ENCODE measurements around the gene TSPAN18. TPM values are rescaled to one million over a fixed set of nuclear protein-coding genes. Genes with fewer than 3 reads are reported as not detected.

The TSPAN18 gene
- total RNA-seq, 2 experiments from 2014 or later = not detected

- no peaks in the 10 kb centered on the region for H4K20me1 ChIP-seq (ENCODE audit: insufficient read depth, low read length)
- H3K4me2 ChIP-seq (ENCODE audit: low read length) = no peak overlapping the region
- H2AFZ ChIP-seq (ENCODE audit: low read length) = no peak overlapping the region
- ChIA-PET CTCF (ENCODE audit: unreplicated experiment) (no interaction called here), POLR2A (interaction anchor here (1.2 kb wide), 1 partner anchor 8 kb away, joined by 3 read pairs; no protein-coding TSS in a partner anchor)
- no peaks in the 10 kb centered on the region for H3K9me2 ChIP-seq (ENCODE audit: insufficient read depth, low read length)
- DNase-seq (ENCODE audit: low spot score) = no peak
- H3K9me3 ChIP-seq (ENCODE audit: low read length) = no peaks in the 10 kb centered on the region
- BruUV-seq (replicated peaks) = no TSS peak
- peaks cover 6% of the 10 kb centered on the region for H3K4me1 ChIP-seq (ENCODE audit: insufficient read depth, low read length, poor library complexity, severe bottlenecking)
- intact Hi-C loops (cut with micrococcal nuclease; ENCODE audit: unreplicated experiment) = loop anchor here (5.0 kb wide), 1 partner anchor 162 kb away; no protein-coding TSS in a partner anchor
- no peaks in the 10 kb centered on the region for H3K36me3 ChIP-seq (ENCODE audit: insufficient read depth, low read length)
- H3K27ac ChIP-seq (ENCODE audit: low read depth, low read length, poor library complexity, severe bottlenecking) = no peak overlapping the region
- H3K4me3 ChIP-seq (ENCODE audit: low read depth, low read length, poor library complexity, severe bottlenecking) = no peak overlapping the region
- TF ChIP-seq EZH2phosphoT487 (IDR thresholded peaks at IDR 0.05; ENCODE audit: borderline replicate concordance, low read depth, low read length) = no peak
- no peak for TF ChIP-seq CTCF (conservative IDR thresholded peaks at IDR 0.05; ENCODE audit: low read length)
- no peaks in the 10 kb centered on the region for H3K79me2 ChIP-seq (ENCODE audit: insufficient read depth, low read depth, low read length)
Measured at GRCh38 chr11:44730775-44731174, 4.0 kb downstream of the TSPAN18 start.

DNA sequence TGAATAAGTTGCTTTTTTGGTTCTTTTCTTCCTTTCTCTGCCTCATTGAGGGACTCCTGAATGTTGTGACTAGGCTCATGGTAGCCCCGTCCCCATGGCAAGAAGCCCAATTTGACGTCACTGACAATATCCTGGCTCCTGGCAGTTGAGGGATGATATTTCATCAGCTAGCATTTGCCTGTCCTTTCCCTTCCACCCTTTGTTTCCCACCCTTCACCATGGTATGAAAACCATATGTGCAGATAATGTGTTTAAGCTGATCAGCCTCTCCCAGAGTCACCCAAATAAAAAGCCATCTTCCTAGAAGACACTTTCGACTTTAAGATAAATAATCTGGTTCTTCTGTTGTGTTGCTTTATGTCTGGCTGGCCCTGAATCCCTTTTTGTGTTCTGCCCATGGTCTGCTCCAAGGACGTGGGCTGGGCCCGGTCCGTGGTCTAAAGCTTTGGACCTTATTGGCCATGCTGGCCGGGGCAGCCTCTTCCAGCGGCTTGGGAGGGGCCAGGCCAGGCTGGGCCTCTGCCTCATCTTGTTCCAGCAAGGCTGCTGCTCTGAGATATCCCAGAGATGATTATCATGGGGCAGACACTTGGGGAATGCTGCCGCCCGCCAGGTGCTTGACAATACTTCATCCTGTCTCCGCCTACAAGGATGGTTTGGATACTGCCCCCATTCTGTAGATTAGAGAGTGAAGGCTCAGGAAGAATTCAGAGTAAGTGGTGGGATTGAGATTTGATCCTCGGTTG is 5.1 kb downstream of the TSPAN18 start:
- Histone ChIP-seq H4K20me1 (ENCODE audit: insufficient read depth, low read length) (no peaks in the 10 kb centered on the region), H3K4me1 (ENCODE audit: insufficient read depth, low read length, poor library complexity, severe bottlenecking) (no peaks in the 10 kb centered on the region), H3K79me2 (ENCODE audit: insufficient read depth, low read depth, low read length) (no peaks in the 10 kb centered on the region), H3K9me2 (ENCODE audit: insufficient read depth, low read length) (no peaks in the 10 kb centered on the region), H3K9me3 (ENCODE audit: low read length) (no peaks in the 10 kb centered on the region), H3K4me3 (ENCODE audit: low read depth, low read length, poor library complexity, severe bottlenecking) (no peak overlapping the region), H3K36me3 (ENCODE audit: insufficient read depth, low read length) (no peaks in the 10 kb centered on the region), H2AFZ (ENCODE audit: low read length) (no peak overlapping the region), H3K27ac (ENCODE audit: low read depth, low read length, poor library complexity, severe bottlenecking) (no peak overlapping the region), H3K4me2 (ENCODE audit: low read length) (no peak overlapping the region)
- BruUV-seq (replicated peaks) = no TSS peak
- TF ChIP-seq CTCF (conservative IDR thresholded peaks at IDR 0.05; ENCODE audit: low read length) (no peak), EZH2phosphoT487 (IDR thresholded peaks at IDR 0.05; ENCODE audit: borderline replicate concordance, low read depth, low read length) (no peak)
- POLR2A ChIA-PET = interaction anchor here (0.5 kb wide), 1 partner anchor 643 kb away, joined by 3 read pairs; no protein-coding TSS in a partner anchor
- intact Hi-C loops (cut with micrococcal nuclease; ENCODE audit: unreplicated experiment) = loop anchor here (5.0 kb wide), 1 partner anchor 160 kb away; no protein-coding TSS in a partner anchor
- CTCF ChIA-PET (ENCODE audit: unreplicated experiment) = no interaction called here
- DNase-seq (ENCODE audit: low spot score) = no peak

- POLR2A ChIA-PET = no interaction called here
- no peaks in the 10 kb centered on the region for H3K9me3 ChIP-seq (ENCODE audit: low read length)
- no peak for DNase-seq (ENCODE audit: low spot score)
- H3K4me3 ChIP-seq (ENCODE audit: low read depth, low read length, poor library complexity, severe bottlenecking) = no peak overlapping the region
- no TSS peak for BruUV-seq (replicated peaks)
- H3K9me2 ChIP-seq (ENCODE audit: insufficient read depth, low read length) = no peaks in the 10 kb centered on the region
- H2AFZ ChIP-seq (ENCODE audit: low read length) = no peak overlapping the region
- no peaks in the 10 kb centered on the region for H4K20me1 ChIP-seq (ENCODE audit: insufficient read depth, low read length)
- intact Hi-C loops (cut with micrococcal nuclease; ENCODE audit: unreplicated experiment) = loop anchor here (5.0 kb wide), 1 partner anchor 160 kb away; no protein-coding TSS in a partner anchor
- H3K4me2 ChIP-seq (ENCODE audit: low read length) = no peak overlapping the region
- CTCF ChIA-PET (ENCODE audit: unreplicated experiment) = no interaction called here
- no peaks in the 10 kb centered on the region for H3K4me1 ChIP-seq (ENCODE audit: insufficient read depth, low read length, poor library complexity, severe bottlenecking)
- TF ChIP-seq EZH2phosphoT487 (IDR thresholded peaks at IDR 0.05; ENCODE audit: borderline replicate concordance, low read depth, low read length) = no peak
- TF ChIP-seq CTCF (conservative IDR thresholded peaks at IDR 0.05; ENCODE audit: low read length) = no peak
- H3K36me3 ChIP-seq (ENCODE audit: insufficient read depth, low read length) = no peaks in the 10 kb centered on the region
- no peaks in the 10 kb centered on the region for H3K79me2 ChIP-seq (ENCODE audit: insufficient read depth, low read depth, low read length)
- no peak overlapping the region for H3K27ac ChIP-seq (ENCODE audit: low read depth, low read length, poor library complexity, severe bottlenecking)
Measured at GRCh38 chr11:44732564-44732963, 5.8 kb downstream of the TSPAN18 start.
